H1 (cell line): ENCODE data around the gene CDKL5. TPM values are rescaled to one million over a fixed set of nuclear protein-coding genes. Genes with fewer than 3 reads are reported as not detected.

Experiments used
- EGR1 ChIP-seq: IDR thresholded peaks from 2 replicates; pipeline ENCODE4 v1.6.1; 2011; ENCODE audit warnings: low read depth, low read length, borderline replicate concordance
- POLR2AphosphoS5 ChIP-seq: IDR thresholded peaks from 2 replicates; pipeline ENCODE4 v1.6.1; 2011; ENCODE audit warnings: low read depth, low read length
- polyA plus RNA-seq, 7 experiments: library from polyadenylated mRNA; depleted of rRNA in 3 of 7; stranded (reverse) in 5 of 7; unstranded in 2 of 7; fragments of >200 nt in 5 of 7; fragments of 200-250 nt in 2 of 7; gene quantifications; 1 replicate in 5 of 7; 2 replicates in 1 of 7; 4 replicates in 1 of 7; pipeline versions ENCODE4 v1.2.1 to v1.2.3, GENCODE V29; 2011 to 2013; ENCODE audit warnings: missing spikeins in 2 of 7, mixed read lengths in 2 of 7
- total RNA-seq: library from RNA; stranded (reverse); fragmentation: NEBNext Ultra II Directional; extraction: Animal tissue kit (Norgen Biotek cat#: 25700); gene quantifications from 2 replicates; pipeline ENCODE4 v1.2.1, GENCODE V29; 2021
- TF ChIP-seq, protein P1 (sequence below): IDR thresholded peaks from 2 replicates; pipeline ENCODE4 v1.6.1; 2012; ENCODE audit warnings: low read length, inconsistent platforms

Gene CDKL5
- total and polyA plus RNA-seq, 2 of the 8 experiments (the other 6 are each of a cell fraction or from before 2014, with no cell fraction given), result 5.5 to 15.6 TPM

DNA sequence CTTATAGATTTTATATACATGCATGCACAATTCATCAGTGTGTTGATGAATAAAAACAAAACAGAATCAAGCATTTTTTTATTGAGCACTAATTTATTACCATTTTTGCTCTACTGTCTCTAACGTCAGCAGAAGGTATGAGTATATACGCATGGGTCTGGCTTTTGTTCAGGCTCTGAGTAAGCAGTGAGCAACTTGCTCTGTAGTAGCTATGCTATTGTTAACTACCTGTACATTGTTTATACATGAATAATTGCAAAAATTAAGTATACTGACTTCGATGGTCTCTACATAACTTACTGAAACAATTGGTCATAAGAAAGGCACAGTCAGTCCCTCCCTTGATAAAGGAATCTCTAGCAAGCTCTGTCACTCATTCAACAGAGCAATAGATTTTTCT is 123.6 kb downstream of the CDKL5 start (continued):
- TF ChIP-seq, protein P1, sequence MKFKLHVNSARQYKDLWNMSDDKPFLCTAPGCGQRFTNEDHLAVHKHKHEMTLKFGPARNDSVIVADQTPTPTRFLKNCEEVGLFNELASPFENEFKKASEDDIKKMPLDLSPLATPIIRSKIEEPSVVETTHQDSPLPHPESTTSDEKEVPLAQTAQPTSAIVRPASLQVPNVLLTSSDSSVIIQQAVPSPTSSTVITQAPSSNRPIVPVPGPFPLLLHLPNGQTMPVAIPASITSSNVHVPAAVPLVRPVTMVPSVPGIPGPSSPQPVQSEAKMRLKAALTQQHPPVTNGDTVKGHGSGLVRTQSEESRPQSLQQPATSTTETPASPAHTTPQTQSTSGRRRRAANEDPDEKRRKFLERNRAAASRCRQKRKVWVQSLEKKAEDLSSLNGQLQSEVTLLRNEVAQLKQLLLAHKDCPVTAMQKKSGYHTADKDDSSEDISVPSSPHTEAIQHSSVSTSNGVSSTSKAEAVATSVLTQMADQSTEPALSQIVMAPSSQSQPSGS, result no peak
- TF ChIP-seq POLR2AphosphoS5 (no peak), EGR1 (no peak)
